HG02571 (cell line): ENCODE measurements around the gene TMEM45A.

Experiments
- ATAC-seq: cut with Tn5 transposase; IDR thresholded peaks from one replicate; pipeline ENCODE4 v1.9.1; 2021; ENCODE audit warnings: mild to moderate bottlenecking, moderate library complexity; ENCODE audit not compliant: unreplicated experiment

Gene TMEM45A

DNA sequence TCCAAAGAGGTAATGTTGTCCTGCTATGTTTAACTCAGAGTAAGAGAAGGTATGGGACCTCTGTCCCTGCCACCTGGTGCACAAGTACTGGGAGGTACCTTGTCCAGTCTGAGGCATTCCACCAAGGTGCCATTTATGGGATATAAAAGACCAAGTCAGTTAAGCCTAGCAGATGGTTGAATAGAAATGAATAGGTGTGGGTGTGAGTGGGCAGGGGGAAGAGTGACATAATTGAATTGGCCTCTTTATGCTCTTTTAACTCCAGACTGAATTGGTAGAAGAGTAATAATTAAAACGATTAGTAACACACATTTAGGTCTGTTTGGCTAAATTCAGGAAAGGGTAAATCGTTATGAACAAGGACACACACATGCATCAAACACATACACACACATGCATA is 117.5 kb downstream of the TMEM45A start:
- ATAC-seq, result no peak

DNA sequence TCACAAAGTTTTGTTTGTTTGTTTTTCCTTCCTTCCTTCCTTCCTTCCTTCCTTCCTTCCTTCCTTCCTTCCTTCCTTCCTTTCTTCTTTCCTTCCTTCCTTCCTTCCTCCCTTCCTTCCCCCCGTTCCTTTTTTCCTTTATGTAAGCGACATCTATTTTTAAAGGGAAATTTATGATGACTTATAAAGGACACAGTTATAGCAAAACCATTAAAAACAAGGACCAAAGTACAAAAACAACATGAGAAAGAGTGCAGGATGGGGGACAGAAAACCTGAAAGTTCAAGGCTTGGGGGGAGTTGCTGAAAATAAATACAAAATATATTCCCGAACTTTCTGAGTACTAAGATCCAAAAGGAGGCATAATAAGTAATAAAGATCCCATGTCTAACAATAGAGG is 118.8 kb downstream of the TMEM45A start:
- no peak for ATAC-seq

DNA sequence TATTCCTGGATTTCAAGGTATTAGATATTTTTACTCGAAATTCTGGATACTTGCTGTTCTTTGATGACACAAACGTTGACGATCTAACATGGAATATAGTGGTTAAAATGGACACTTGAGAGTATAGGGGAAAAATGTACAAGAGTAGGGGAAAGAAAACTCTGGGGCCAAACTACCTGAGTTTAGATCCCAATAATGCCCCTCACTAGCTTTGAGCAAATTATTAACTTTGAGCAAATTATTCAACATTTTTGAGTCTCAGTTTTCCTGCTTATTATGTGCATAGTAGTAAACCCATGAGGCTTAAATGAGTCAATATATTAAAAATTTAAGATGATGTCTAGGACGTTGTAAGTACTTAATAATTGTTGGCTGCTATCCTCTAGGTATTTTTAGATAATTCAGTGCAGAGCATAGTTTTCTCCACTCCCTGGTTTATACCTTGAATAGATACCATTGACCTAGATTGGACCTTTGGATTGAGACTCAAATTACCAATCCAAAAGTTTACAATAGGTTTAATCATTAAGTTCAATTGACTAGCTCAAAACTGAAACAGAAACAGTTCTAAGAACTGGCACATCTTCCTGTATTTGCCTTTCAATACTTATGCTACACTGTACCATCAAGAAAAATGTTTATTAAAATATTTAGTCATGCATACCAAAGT is 121.4 kb downstream of the TMEM45A start:
- no peak for ATAC-seq

DNA sequence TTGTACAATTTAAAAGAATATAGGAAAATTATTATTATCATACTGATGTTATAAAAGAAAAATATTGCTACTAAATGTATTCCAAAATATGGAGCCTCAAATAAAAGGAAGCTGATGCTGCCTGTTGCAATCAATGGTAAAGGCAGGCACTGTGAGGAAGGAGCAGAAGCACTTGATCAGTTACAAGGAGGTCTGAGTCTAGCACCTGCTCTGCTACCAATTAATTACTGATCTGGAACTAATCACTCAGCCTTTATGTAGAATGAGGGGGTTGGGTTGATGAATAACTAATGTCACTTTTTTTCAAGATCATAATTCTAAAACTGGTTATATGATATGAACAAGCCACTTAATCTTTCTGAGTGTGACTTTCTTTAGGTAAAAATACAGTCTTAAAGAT is 122.5 kb downstream of the TMEM45A start:
- no peak for ATAC-seq

DNA sequence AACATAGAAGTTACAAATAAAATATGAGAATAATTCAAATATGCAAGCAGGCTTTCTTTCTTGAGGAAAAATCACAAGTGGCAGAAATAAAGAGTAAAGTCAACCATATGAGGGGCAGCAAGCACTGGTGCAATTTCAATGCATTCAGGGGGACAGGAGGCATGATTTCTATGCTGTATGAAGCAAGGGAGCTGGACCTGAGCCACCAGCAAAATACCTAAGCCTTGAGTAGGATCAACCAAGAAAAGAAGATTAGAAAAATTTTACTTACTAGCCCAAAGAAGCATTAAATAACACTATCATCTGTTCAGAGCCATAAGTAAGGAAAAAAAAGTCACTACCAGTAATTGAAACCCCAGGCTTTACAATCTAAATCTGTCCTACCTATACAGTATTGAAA is 123.3 kb downstream of the TMEM45A start:
- no peak for ATAC-seq

DNA sequence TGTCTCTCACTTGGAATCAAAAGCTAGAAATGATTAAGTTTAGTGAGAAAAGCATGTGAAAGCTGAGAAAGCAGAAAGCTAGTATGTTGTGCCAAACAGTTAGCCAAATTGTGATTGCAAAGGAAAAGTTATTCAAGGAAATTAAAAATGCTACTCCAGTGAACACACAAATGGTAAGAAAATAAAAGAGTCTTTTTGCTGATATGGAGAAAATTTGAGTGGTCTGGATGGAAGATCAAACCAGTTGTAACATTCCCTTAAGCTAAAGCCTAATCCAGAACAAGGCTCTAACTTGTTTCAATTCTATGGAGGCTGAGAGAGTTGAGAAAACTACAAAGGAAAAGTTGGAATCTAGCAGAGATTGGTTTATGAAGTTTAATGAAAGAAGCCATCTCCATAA is 128.8 kb downstream of the TMEM45A start:
- no peak for ATAC-seq
